Esophagus muscularis mucosa (tissue), 4 donors: Measurements from ENCODE around the gene S100A9.

Source experiments
- EP300 ChIP-seq: sonication (generic); formaldehyde crosslinking; IDR thresholded peaks from one replicate; pipeline ENCODE4 v1.6.1; 2017; ENCODE audit warnings: antibody characterized with exemption
- POLR2A ChIP-seq: fragments of 450-650 bp; IDR thresholded peaks from one replicate; pipeline ENCODE4 v1.6.1; 2017; ENCODE audit warnings: antibody characterized with exemption, moderate library complexity, mild to moderate bottlenecking, low read depth
- POLR2AphosphoS5 ChIP-seq, 2 donors: sonication (generic); formaldehyde crosslinking; IDR thresholded peaks; one replicate each; pipeline ENCODE4 v1.6.1; 2017; ENCODE audit warnings: antibody characterized with exemption in 2 of 2
- TF ChIP-seq, protein P1 (sequence below), 3 experiments: fragments of 200-600 bp in 2 of 3; fragments of 450-650 bp in 1 of 3; sonication (generic) in 2 of 3; IDR thresholded peaks; one replicate each; pipeline ENCODE4 v1.5.1; 2017 to 2019; ENCODE audit warnings: antibody characterized with exemption in 3 of 3, mild to moderate bottlenecking in 2 of 3, moderate library complexity in 1 of 3

DNA sequence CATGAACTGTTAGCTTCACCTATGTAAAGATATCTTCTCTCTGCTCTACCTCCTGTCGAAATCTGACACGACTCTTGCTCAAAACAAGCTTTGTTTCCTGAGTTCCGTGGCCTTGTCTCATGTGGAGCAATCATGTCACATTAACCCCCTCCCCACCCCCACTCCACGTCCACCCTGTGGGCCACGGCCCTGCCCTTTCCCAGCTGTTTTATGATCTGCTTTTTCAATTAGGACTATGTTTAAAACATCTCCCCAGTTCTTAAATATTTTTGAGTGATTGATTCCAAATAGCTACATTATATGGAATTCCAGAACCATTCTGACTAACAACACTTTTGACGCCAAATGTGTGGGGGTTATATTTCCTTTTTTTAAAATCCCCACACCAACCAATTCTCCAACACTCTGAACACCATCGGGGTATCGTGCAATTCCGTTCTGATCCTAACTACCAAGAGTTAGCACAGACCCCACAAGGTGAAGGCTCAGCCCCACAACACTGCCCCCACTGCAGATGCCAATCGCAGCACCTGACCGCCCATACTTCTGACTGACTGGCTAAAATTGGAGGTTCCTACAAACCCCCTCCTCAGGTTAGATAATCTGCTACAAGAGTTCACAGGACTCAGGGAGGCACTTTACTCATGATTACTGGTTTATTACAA is 45.9 kb downstream of the S100A9 start:
- TF ChIP-seq POLR2A (no peak), POLR2AphosphoS5 (IDR thresholded peaks at IDR 0.05) (no peak), EP300 (no peak)
- TF ChIP-seq, protein P1, sequence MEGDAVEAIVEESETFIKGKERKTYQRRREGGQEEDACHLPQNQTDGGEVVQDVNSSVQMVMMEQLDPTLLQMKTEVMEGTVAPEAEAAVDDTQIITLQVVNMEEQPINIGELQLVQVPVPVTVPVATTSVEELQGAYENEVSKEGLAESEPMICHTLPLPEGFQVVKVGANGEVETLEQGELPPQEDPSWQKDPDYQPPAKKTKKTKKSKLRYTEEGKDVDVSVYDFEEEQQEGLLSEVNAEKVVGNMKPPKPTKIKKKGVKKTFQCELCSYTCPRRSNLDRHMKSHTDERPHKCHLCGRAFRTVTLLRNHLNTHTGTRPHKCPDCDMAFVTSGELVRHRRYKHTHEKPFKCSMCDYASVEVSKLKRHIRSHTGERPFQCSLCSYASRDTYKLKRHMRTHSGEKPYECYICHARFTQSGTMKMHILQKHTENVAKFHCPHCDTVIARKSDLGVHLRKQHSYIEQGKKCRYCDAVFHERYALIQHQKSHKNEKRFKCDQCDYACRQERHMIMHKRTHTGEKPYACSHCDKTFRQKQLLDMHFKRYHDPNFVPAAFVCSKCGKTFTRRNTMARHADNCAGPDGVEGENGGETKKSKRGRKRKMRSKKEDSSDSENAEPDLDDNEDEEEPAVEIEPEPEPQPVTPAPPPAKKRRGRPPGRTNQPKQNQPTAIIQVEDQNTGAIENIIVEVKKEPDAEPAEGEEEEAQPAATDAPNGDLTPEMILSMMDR (IDR thresholded peaks at IDR 0.05): no peak
